ENCODE measurements around the gene TBXAS1.

Gene TBXAS1

DNA sequence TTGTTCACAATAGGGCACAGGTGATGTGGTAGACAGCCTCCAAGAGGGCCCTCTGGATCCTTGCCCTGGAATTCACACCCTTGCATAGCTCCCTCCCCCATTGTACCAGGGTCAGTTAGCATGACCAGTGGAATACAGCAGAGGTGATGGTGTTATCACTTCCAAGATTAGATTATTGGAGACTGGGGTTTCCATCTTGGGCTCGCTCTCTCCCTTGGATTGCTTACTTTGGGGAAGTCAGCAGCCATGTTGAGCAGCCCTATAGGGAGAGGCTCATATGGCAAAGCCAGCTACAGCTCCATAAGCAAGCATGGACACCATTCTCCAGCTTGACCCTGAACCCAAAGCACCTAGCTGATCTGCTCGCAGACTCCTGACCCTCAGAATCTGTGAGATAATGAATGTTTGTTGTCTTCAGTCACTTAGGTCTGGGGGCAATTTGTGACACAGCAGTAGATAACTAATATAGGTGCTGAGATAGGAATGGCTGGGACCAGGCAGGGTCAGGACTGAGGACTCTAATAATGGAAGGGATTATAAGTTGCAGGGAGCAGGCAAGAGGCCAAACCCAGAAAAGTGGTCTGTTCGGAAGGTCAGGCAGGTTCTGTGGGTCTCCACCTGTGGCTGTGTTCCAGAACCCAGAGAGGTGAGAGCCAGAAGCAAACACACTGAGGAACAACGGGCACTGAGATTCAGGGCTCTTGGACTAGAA is 22.9 kb downstream of the TBXAS1 start:
- no peak for DNase-seq (ENCODE audit: low read depth)
- TF ChIP-seq, protein P1, sequence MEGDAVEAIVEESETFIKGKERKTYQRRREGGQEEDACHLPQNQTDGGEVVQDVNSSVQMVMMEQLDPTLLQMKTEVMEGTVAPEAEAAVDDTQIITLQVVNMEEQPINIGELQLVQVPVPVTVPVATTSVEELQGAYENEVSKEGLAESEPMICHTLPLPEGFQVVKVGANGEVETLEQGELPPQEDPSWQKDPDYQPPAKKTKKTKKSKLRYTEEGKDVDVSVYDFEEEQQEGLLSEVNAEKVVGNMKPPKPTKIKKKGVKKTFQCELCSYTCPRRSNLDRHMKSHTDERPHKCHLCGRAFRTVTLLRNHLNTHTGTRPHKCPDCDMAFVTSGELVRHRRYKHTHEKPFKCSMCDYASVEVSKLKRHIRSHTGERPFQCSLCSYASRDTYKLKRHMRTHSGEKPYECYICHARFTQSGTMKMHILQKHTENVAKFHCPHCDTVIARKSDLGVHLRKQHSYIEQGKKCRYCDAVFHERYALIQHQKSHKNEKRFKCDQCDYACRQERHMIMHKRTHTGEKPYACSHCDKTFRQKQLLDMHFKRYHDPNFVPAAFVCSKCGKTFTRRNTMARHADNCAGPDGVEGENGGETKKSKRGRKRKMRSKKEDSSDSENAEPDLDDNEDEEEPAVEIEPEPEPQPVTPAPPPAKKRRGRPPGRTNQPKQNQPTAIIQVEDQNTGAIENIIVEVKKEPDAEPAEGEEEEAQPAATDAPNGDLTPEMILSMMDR (IDR thresholded peaks at IDR 0.05; ENCODE audit: low read depth, low read length, missing control alignments): no peak
- no peak overlapping the region for H3K4me3 ChIP-seq (ENCODE audit: low read depth, low read length)
- in situ Hi-C loops (cut with HindIII; ENCODE audit: low sequenced_read_pairs): no loop called here

DNA sequence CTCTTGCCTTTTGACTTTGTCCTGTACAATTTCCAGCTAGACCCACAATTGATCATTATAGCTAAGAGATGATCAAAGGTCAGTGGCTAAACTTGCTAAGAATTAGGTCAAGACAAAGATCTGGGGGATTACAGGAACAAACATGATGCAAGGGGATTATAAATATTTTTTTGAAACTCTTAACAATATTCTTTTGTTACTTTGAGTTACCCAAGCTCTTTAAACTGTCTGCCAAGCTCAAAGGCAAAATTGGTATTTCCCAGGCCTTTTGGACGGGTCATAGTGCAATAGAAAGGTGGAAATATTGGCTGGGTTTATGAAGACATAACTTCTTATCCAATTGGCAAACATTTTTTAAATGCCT is 23.4 kb downstream of the TBXAS1 start:
- TF ChIP-seq, protein P1 (IDR thresholded peaks at IDR 0.05; ENCODE audit: low read depth, low read length, missing control alignments): no peak

DNA sequence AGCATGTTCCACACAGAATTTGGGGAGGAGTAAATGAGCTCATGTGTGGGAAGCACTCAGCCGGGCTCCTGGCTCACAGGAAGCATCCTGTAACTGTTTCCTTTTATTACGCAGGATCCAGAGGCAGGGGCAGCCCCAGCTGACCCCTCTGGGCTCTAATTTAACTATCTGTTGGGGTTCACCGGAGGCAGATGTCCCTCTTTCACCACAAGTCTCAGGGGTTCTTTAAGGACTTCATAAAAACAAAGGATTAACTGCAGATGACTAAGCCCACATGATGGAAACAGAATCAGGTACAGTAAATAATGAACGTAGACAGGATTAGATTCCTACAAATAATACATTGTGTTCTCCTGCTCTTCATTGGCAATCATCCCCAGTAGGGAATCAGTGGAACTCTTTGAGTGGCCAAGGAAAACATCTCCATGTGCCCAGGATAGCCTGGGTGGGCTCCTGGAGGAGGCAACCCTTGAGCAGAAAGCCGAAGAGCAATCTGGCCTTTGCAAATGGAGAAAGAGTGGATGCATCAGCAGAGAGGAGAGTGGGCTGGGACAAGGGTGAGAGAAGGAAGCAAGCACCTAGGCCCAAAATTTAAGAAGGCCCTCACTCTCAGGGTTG is 24.6 kb downstream of the TBXAS1 start:
- H3K4me3 ChIP-seq (ENCODE audit: low read depth, low read length): no peak overlapping the region
- in situ Hi-C loops (cut with HindIII; ENCODE audit: low sequenced_read_pairs): no loop called here
- TF ChIP-seq, protein P1 (IDR thresholded peaks at IDR 0.05; ENCODE audit: low read depth, low read length, missing control alignments): no peak
- DNase-seq (ENCODE audit: low read depth): no peak

More for the DNA sequence above, 23.4 kb downstream of the TBXAS1 start:
- H3K4me3 ChIP-seq (ENCODE audit: low read depth, low read length): no peak overlapping the region
- in situ Hi-C loops (cut with HindIII; ENCODE audit: low sequenced_read_pairs): no loop called here
- DNase-seq (ENCODE audit: low read depth): no peak

DNA sequence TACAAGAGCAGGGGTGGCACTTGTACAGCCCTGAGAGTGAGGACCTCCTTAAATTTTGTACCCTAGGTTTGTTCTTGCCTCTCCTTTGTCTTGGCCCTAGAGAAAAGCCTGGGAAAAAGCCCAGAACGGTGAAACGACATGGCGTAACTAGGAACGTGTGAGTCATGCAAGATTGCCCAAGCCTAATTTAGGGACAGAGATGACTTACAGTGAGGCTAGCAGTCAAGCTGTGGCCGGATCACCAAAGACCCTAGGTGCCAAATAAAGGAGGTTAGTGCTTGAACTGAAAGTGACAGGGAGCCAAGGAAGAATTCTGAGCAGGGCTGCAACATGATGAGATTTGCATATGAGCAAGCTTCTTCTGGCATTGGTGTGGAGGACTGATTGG is 25.1 kb downstream of the TBXAS1 start:
- peak; percentile 28 for DNase-seq (ENCODE audit: low read depth)
- H3K4me3 ChIP-seq (ENCODE audit: low read depth, low read length): no peak overlapping the region
- in situ Hi-C loops (cut with HindIII; ENCODE audit: low sequenced_read_pairs): no loop called here
- TF ChIP-seq, protein P1 (IDR thresholded peaks at IDR 0.05; ENCODE audit: low read depth, low read length, missing control alignments): no peak

DNA sequence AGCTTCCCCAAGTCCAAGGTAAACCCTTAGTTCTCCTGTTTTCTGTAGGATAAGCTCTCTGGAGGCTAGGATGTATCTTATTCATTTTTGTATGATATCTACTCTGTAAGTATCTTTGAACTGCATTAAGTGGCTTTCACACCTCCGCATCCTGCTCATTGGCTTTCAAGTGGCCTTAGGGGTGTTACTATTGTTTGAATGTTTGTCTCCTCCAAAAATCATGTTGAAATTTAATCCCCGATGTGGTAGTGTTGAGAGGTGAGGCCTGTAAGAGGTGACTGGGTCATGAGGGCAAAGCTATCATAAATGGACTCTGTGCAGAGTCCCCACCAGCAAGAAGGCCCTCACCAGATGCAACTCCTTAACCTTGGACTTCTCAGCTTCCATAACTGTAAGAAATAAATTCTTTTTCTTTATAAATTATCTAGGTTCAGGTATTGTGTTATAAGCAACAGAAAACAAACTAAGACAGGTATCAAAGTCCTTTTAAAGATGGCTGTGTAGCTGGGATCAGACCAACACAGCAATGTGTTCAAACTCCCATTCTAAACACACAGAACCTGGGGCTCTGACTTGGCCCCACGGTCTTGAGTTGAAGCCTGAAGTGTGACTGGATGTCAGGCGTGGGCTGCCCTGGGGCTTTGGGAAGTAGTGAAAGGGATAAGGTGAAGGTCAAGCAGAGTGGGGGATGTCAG is 25.9 kb downstream of the TBXAS1 start:
- no peak overlapping the region for H3K4me3 ChIP-seq (ENCODE audit: low read depth, low read length)
- TF ChIP-seq, protein P1 (IDR thresholded peaks at IDR 0.05; ENCODE audit: low read depth, low read length, missing control alignments): no peak
- in situ Hi-C loops (cut with HindIII; ENCODE audit: low sequenced_read_pairs): no loop called here
- DNase-seq (ENCODE audit: low read depth): no peak

DNA sequence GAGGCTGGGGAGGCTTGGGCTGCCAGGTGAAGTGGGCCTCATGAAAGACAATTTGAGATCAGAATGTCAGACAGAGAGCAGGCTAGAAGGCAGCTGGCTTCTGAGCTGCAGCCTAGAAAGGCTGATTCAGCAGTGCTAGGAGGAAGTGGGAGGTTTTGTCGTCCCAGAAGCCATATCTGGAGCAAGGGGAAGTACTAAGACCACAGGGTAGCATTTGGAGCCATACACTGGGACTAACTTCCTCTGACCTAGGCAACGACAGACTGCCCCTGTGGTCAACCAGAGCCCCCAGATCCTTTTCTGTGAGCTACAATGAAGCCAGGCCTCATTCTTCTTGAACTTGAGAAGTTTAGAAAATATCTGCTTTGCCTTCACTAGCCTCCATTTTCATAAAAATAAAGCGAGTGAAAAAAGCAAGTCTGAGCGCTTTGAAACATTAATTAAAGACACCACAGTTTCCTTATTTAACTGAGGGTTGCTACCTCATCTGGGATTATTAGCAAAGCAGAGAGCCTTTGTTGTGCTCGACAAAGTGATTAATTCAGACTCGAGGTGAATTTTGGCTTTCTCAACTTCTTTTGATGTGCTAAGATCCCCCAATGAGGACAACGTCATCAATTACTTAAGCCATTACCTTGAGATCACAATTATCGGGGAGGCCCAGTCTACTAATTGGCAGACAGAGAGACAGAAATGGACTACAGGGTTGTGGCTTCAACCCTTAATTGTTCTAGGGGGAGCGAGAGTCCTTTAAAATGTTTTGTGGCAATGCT is 26.6 kb downstream of the TBXAS1 start:
- TF ChIP-seq, protein P1 (IDR thresholded peaks at IDR 0.05; ENCODE audit: low read depth, low read length, missing control alignments): no peak
- H3K4me3 ChIP-seq (ENCODE audit: low read depth, low read length): no peak overlapping the region
- in situ Hi-C loops (cut with HindIII; ENCODE audit: low sequenced_read_pairs): no loop called here
- no peak for DNase-seq (ENCODE audit: low read depth)
